Stomach (tissue), 4 donors: ENCODE measurements around the gene ZNF609.

ENCODE experiments used
- CTCF ChIP-seq, 7 experiments: fragments of 450-650 bp in 4 of 7; fragments of 200-600 bp in 3 of 7; sonication (generic) in 3 of 7; IDR thresholded peaks; one replicate each; pipeline ENCODE4 v1.5.1; 2016 to 2019; ENCODE audit warnings: antibody characterized with exemption in 7 of 7, control low read depth in 2 of 7, mild to moderate bottlenecking in 1 of 7
- POLR2AphosphoS5 ChIP-seq, 3 donors: sonication (generic); formaldehyde crosslinking; IDR thresholded peaks; one replicate each; pipeline ENCODE4 v1.6.1; 2016; ENCODE audit warnings: antibody characterized with exemption in 3 of 3

GRCh38 chr15:64618138-64618537, 157.8 kb downstream of the ZNF609 start:
- TF ChIP-seq CTCF (IDR thresholded peaks at IDR 0.05), result no peak
- no peak for TF ChIP-seq POLR2AphosphoS5 (IDR thresholded peaks at IDR 0.05)
